ENCODE measurements around the gene ADCK2.

ADCK2 gene

DNA sequence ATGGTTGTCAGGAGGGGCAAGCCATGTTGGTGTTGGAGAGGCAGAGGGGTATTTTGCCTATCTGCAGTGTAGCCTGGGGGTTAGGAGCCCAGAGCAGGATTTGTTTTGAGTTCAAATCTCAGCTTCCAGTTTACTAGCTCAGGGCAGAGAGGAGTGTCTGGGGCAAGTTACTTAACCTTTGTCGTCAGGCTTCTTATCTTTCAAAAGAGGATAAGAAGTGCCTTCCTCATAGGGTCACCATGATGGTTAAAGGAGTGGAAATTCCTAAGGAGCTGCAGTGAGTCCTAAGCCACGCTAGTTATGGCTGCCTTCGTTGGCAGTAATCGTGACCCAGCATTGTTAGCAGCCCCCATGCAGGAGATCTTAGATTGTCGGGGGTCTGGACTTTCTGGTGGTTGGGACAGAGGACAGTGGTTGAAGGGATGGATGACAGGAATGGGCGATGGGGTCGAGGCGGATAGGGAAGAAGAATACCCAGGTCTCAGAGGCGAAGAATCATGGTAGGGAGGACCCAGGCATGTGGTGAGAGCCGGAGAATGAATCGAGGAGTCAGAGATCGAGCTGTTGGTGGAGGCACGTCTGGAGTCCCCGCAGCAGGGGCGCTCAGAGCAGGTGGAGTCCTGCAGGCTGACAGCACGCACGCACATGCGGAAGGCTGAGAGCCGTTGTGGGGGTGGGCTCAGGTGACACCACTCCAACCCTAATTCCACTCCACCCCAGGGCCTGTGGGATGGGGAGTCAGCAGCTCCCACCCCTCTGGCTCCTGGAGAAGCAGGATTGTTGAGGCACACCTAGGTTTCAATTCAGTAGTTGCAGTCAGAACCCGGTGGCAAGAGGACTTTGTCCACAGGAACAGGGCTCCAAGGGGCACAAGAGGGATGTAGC, 11.6 kb downstream of the ADCK2 start:
- no peaks in the 10 kb centered on the region for H3K9me2 ChIP-seq (ENCODE audit: low read depth, low read length)
- H3K4me3 ChIP-seq (ENCODE audit: low read depth, low read length, poor library complexity, severe bottlenecking): no peak overlapping the region
- H3K9me3 ChIP-seq (ENCODE audit: low read length): no peaks in the 10 kb centered on the region
- H3K79me2 ChIP-seq (ENCODE audit: insufficient read depth, low read length): no peaks in the 10 kb centered on the region
- no peak overlapping the region for H3K27ac ChIP-seq (ENCODE audit: low read depth, low read length, poor library complexity, severe bottlenecking)
- no peak overlapping the region for H3K4me2 ChIP-seq (ENCODE audit: low read length)
- H3K36me3 ChIP-seq (ENCODE audit: insufficient read depth, low read length): peaks cover 71% of the 10 kb centered on the region
- H2AFZ ChIP-seq (ENCODE audit: low read length): no peak overlapping the region
- H4K20me1 ChIP-seq (ENCODE audit: insufficient read depth, low read length): no peaks in the 10 kb centered on the region
- H3K9ac ChIP-seq (ENCODE audit: low read length): no peak overlapping the region
- no peak for TF ChIP-seq EZH2 (IDR thresholded peaks at IDR 0.05; ENCODE audit: borderline replicate concordance, low read length)
- TF ChIP-seq, protein P1, sequence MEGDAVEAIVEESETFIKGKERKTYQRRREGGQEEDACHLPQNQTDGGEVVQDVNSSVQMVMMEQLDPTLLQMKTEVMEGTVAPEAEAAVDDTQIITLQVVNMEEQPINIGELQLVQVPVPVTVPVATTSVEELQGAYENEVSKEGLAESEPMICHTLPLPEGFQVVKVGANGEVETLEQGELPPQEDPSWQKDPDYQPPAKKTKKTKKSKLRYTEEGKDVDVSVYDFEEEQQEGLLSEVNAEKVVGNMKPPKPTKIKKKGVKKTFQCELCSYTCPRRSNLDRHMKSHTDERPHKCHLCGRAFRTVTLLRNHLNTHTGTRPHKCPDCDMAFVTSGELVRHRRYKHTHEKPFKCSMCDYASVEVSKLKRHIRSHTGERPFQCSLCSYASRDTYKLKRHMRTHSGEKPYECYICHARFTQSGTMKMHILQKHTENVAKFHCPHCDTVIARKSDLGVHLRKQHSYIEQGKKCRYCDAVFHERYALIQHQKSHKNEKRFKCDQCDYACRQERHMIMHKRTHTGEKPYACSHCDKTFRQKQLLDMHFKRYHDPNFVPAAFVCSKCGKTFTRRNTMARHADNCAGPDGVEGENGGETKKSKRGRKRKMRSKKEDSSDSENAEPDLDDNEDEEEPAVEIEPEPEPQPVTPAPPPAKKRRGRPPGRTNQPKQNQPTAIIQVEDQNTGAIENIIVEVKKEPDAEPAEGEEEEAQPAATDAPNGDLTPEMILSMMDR (IDR thresholded peaks at IDR 0.05; ENCODE audit: low read length): no peak
- H3K4me1 ChIP-seq (ENCODE audit: insufficient read depth, low read length, severe bottlenecking): no peaks in the 10 kb centered on the region
- no peaks in the 10 kb centered on the region for H3F3A ChIP-seq (ENCODE audit: insufficient read depth, low read length)
- H3K27me3 ChIP-seq (ENCODE audit: insufficient read depth, low read length): no peaks in the 10 kb centered on the region

DNA sequence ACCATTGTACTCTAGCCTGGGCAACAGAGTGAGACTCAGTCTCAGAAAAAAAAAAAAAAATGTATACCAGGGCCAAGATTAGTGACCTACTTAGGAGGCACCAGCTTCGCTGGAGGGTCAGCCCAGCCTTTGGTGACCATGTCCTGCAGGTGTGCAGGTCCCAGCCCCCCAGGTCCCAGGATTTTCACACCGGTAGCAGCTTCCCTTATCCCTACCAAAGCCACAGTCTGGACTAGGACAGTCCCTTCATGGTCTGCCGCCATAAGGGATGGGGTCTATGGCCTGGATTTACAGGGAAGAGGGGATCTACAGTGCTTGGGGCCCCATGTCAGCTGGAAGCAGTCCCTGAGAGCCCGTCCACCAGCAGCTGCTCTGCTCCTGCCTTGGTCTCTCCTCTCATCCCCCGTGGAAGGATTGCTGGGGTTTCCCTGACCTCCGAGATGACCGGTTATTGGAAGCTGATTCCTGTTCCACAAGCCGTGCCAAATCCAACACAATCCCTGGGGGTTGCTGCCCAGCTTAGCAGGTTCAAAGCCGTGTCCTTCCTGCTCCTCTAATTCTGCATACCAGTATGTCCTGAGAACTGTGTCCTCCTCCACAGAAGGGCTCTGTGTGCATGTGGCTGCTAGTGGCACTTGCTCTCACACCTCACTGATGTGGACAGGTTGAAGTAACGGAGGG, 12.8 kb downstream of the ADCK2 start:
- no peak overlapping the region for H3K27ac ChIP-seq (ENCODE audit: low read depth, low read length, poor library complexity, severe bottlenecking)
- H3K79me2 ChIP-seq (ENCODE audit: insufficient read depth, low read length): no peaks in the 10 kb centered on the region

DNA sequence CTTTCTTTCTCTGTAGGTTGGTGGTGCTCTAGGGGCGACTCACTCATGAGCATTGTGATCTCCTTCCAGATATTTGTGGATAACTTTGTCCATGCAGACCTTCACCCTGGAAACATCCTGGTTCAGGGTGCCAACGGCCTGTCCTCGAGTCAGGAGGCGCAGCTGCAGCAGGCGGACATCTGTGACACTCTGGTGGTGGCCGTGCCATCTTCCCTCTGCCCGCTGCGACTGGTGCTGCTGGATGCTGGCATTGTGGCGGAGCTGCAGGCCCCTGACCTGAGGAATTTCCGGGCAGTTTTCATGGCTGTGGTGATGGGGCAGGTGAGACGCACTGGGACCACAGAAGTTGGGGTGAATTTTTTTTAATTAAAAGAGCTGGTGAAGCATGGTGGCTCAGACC, 14.2 kb downstream of the ADCK2 start:
- TF ChIP-seq EZH2 (IDR thresholded peaks at IDR 0.05; ENCODE audit: borderline replicate concordance, low read length): no peak
- TF ChIP-seq, protein P1 (IDR thresholded peaks at IDR 0.05; ENCODE audit: low read length): no peak
- Histone ChIP-seq H3K9me2 (ENCODE audit: low read depth, low read length) (no peaks in the 10 kb centered on the region), H3K27me3 (ENCODE audit: insufficient read depth, low read length) (no peaks in the 10 kb centered on the region), H3K9ac (ENCODE audit: low read length) (no peak overlapping the region), H3K27ac (ENCODE audit: low read depth, low read length, poor library complexity, severe bottlenecking) (no peak overlapping the region), H3K4me1 (ENCODE audit: insufficient read depth, low read length, severe bottlenecking) (no peaks in the 10 kb centered on the region), H3K4me2 (ENCODE audit: low read length) (no peak overlapping the region), H3K4me3 (ENCODE audit: low read depth, low read length, poor library complexity, severe bottlenecking) (no peak overlapping the region), H4K20me1 (ENCODE audit: insufficient read depth, low read length) (no peaks in the 10 kb centered on the region), H3K36me3 (ENCODE audit: insufficient read depth, low read length) (peaks cover 67% of the 10 kb centered on the region), H3K79me2 (ENCODE audit: insufficient read depth, low read length) (no peaks in the 10 kb centered on the region), H3F3A (ENCODE audit: insufficient read depth, low read length) (no peaks in the 10 kb centered on the region), H2AFZ (ENCODE audit: low read length) (no peak overlapping the region), H3K9me3 (ENCODE audit: low read length) (no peaks in the 10 kb centered on the region)

More for the DNA sequence above, 12.8 kb downstream of the ADCK2 start:
- Histone ChIP-seq H3F3A (ENCODE audit: insufficient read depth, low read length) (no peaks in the 10 kb centered on the region), H3K4me1 (ENCODE audit: insufficient read depth, low read length, severe bottlenecking) (no peaks in the 10 kb centered on the region), H3K27me3 (ENCODE audit: insufficient read depth, low read length) (no peaks in the 10 kb centered on the region), H3K4me3 (ENCODE audit: low read depth, low read length, poor library complexity, severe bottlenecking) (no peak overlapping the region), H2AFZ (ENCODE audit: low read length) (no peak overlapping the region), H3K36me3 (ENCODE audit: insufficient read depth, low read length) (peaks cover 69% of the 10 kb centered on the region), H3K9ac (ENCODE audit: low read length) (no peak overlapping the region), H3K4me2 (ENCODE audit: low read length) (no peak overlapping the region), H3K9me3 (ENCODE audit: low read length) (no peaks in the 10 kb centered on the region), H3K9me2 (ENCODE audit: low read depth, low read length) (no peaks in the 10 kb centered on the region), H4K20me1 (ENCODE audit: insufficient read depth, low read length) (no peaks in the 10 kb centered on the region)
- no peak for TF ChIP-seq EZH2 (IDR thresholded peaks at IDR 0.05; ENCODE audit: borderline replicate concordance, low read length)
- TF ChIP-seq, protein P1 (IDR thresholded peaks at IDR 0.05; ENCODE audit: low read length): no peak
